RKO (cell line): ENCODE results near the gene C2orf81.
"Not testable (repeated sequence)": the region's sequence is repeated elsewhere in the genome, so short reads cannot be mapped to it uniquely, and the experiment has no call there.

Experiments used
- DNase-seq: peaks from one replicate; pipeline ENCODE4 v3.0.0-alpha.2; 2016; ENCODE audit warnings: low spot score

Gene C2orf81

GRCh38 chr2:74442483-74443297 lies 21.3 kb upstream of the C2orf81 start:
- not testable (repeated sequence) for DNase-seq

- peak; percentile 66 for DNase-seq
These were observed 20.5 kb upstream of the C2orf81 start, which contains the start of gene RTKN for GRCh38 chr2:74441690-74442482. Gene RTKN (minus strand): TSS chr2:74441937. CDS start chr2:74441816, 121 bp downstream.

GRCh38 chr2:74441170-74441689 lies 19.8 kb upstream of the C2orf81 start:
- DNase-seq = peak; percentile 45

- DNase-seq = peak; percentile 89
These were observed 19.2 kb upstream of the C2orf81 start for GRCh38 chr2:74440378-74441169.

GRCh38 chr2:74439803-74440377 lies 18.5 kb upstream of the C2orf81 start:
- peak; percentile 45 for DNase-seq

- no peak for DNase-seq
These were observed 18.0 kb upstream of the C2orf81 start for GRCh38 chr2:74439373-74439772.

- no peak for DNase-seq
These were observed 16.8 kb upstream of the C2orf81 start for GRCh38 chr2:74438248-74438647.

- DNase-seq = no peak
These were observed 15.7 kb upstream of the C2orf81 start for GRCh38 chr2:74436848-74437695.

GRCh38 chr2:74436111-74436805 lies 14.8 kb upstream of the C2orf81 start:
- DNase-seq = no peak

- no peak for DNase-seq
These were observed 9.1 kb upstream of the C2orf81 start for GRCh38 chr2:74430502-74430901.

GRCh38 chr2:74429487-74430451 lies 8.3 kb upstream of the C2orf81 start:
- no peak for DNase-seq

- DNase-seq = no peak
These were observed 7.3 kb upstream of the C2orf81 start for GRCh38 chr2:74428675-74429074.

- peak; percentile 35 for DNase-seq
These were observed 6.1 kb upstream of the C2orf81 start for GRCh38 chr2:74427551-74427950.

- no peak for DNase-seq
These were observed 4.9 kb upstream of the C2orf81 start for GRCh38 chr2:74426181-74426758.

GRCh38 chr2:74425523-74425922 lies 4.1 kb upstream of the C2orf81 start:
- no peak for DNase-seq

- no peak for DNase-seq
These were observed 3.6 kb upstream of the C2orf81 start for GRCh38 chr2:74424995-74425406.

- no peak for DNase-seq
These were observed 2.9 kb upstream of the C2orf81 start for GRCh38 chr2:74424139-74424992.
